CD8-positive, alpha-beta memory T cell (primary cell): Measurements from ENCODE around the gene NARF. TPM values are rescaled to one million over a fixed set of nuclear protein-coding genes. Genes with fewer than 3 reads are reported as not detected.

Source experiments
- CTCF ChIA-PET: fragments of 350-600 bp; sonication (Branson Sonifier 250); formaldehyde crosslinking; loops from one replicate; lab custom pipeline; 2021; ENCODE audit warnings: antibody characterized with exemption; lab: Charles Lee
- POLR2A ChIA-PET: fragments of 350-600 bp; sonication (Branson Sonifier 250); formaldehyde crosslinking; loops from one replicate; lab custom pipeline; 2021; ENCODE audit warnings: antibody characterized with exemption; lab: Charles Lee
- DNase-seq, 5 donors: peaks; one replicate each; pipeline versions ENCODE4 v3.0.0 to v3.0.0-alpha.2; 2020 to 2022; ENCODE audit warnings: mixed read lengths in 1 of 5
- H3K27ac ChIP-seq: one replicate; pipeline ENCODE4 v1.7.0; 2013; ENCODE audit warnings: low read depth, mild to moderate bottlenecking, low read length, moderate library complexity
- H3K27me3 ChIP-seq: 2 replicates; pipeline ENCODE4 v1.7.0; 2013; ENCODE audit warnings: low read length, mild to moderate bottlenecking; ENCODE audit not compliant: insufficient read depth, poor library complexity, severe bottlenecking
- H3K36me3 ChIP-seq: 2 replicates; pipeline ENCODE4 v1.7.0; 2013; ENCODE audit warnings: mild to moderate bottlenecking, low read length, moderate library complexity; ENCODE audit not compliant: insufficient read depth
- H3K4me1 ChIP-seq: 2 replicates; pipeline ENCODE4 v1.7.0; 2013; ENCODE audit warnings: mild to moderate bottlenecking, low read length, moderate library complexity; ENCODE audit not compliant: insufficient read depth
- H3K4me3 ChIP-seq: 2 replicates; pipeline ENCODE4 v1.7.0; 2013; ENCODE audit warnings: mild to moderate bottlenecking, low read length
- H3K9me3 ChIP-seq: 2 replicates; pipeline ENCODE4 v1.7.0; 2013; ENCODE audit warnings: mild to moderate bottlenecking, low read length
- H3K27ac Mint-ChIP-seq, 8 donors: one replicate each; pipeline ENCODE4 v1.8.0; 2020 to 2021; ENCODE audit warnings: mixed read lengths in 8 of 8, mild to moderate bottlenecking in 6 of 8, inconsistent platforms in 3 of 8, moderate library complexity in 3 of 8
- H3K27me3 Mint-ChIP-seq, 2 donors: one replicate each; pipeline ENCODE4 v1.8.0; 2020 to 2021; ENCODE audit warnings: mixed read lengths in 2 of 2, mild to moderate bottlenecking in 1 of 2, moderate library complexity in 1 of 2
- H3K36me3 Mint-ChIP-seq, 3 donors: one replicate each; pipeline ENCODE4 v1.8.0; 2020 to 2021; ENCODE audit warnings: mixed read lengths in 3 of 3, inconsistent platforms in 1 of 3, mild to moderate bottlenecking in 1 of 3
- H3K4me1 Mint-ChIP-seq, 3 donors: one replicate each; pipeline ENCODE4 v1.8.0; 2020 to 2021; ENCODE audit warnings: mixed read lengths in 3 of 3, inconsistent platforms in 1 of 3, mild to moderate bottlenecking in 1 of 3
- H3K4me3 Mint-ChIP-seq, 7 donors: one replicate each; pipeline ENCODE4 v1.8.0; 2020 to 2021; ENCODE audit warnings: mixed read lengths in 7 of 7, mild to moderate bottlenecking in 6 of 7, moderate library complexity in 4 of 7, inconsistent platforms in 2 of 7
- H3K9me3 Mint-ChIP-seq, 5 donors: one replicate each; pipeline ENCODE4 v1.8.0; 2020 to 2022; ENCODE audit warnings: mixed read lengths in 5 of 5, mild to moderate bottlenecking in 3 of 5, moderate library complexity in 2 of 5, inconsistent platforms in 1 of 5
- polyA plus RNA-seq: library from polyadenylated mRNA; unstranded; fragments of 300-500 nt; fragmentation: Illumina TruSeq; gene quantifications from one replicate; pipeline ENCODE4 v1.2.3, GENCODE V29; 2021
- total RNA-seq, 2 experiments: library from RNA; stranded (reverse); gene quantifications; one replicate each; pipeline ENCODE4 v1.2.3, GENCODE V29; 2021

The NARF gene
- total and polyA plus RNA-seq, 3 experiments from 2014 or later: 62.2 to 95.3 (median 63.0) TPM

DNA sequence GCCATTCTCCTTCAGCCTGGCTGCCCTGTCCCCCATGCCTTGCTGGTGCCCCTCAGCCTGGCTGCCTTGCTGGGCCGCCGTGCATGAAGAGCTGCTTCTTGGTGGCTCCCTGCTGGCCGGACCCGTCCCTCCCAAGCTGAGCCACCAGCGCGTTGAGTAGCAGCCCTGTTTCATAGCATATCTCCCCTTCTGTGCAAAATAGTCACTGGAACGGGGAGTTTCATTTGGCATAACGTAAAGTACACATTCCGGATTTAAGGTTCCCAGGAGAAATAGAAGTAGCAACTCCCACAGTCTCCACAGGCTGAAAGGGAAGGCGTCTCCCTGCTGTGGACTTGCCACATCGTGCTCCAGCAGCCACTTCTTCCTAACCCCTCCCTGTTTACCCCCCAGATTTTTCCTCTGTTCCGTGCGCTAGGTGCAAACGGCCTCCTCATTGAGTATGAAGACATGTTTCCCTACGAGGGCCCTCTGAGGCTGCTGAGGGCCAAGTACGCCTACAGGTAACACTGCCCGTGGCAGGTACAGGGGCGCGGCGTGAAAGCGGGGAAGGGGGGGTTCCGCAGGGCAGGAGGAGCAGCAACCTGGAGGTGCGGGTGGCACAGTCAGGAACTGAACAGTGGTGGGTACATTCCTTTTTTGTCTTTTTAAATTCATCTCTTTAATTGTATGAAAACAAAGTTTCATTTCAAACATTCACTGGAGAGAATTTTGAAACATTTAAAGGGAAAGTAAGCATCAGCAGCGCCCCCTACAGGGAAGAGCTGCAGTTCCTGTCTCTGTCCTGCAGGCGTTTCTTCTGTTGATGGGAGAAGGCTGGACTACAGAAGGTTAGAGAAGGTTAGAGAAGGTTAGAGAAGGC, 34.3 kb upstream of the NARF start:
- no peak overlapping the region for H3K4me3 ChIP-seq
- peak overlapping the region in 2 of 8 donors; percentile 5 to 62 for H3K27ac Mint-ChIP-seq
- H3K27me3 ChIP-seq: no peaks in the 10 kb centered on the region
- no peaks in the 10 kb centered on the region for H3K9me3 ChIP-seq
- H3K9me3 Mint-ChIP-seq: no peaks in the 10 kb centered on the region
- ChIA-PET POLR2A (no interaction called here), CTCF (interaction anchor here (1.4 kb wide), 1 partner anchor 127 kb away, joined by 3 read pairs; no protein-coding TSS in a partner anchor)
- H3K27ac ChIP-seq: no peak overlapping the region
- peaks cover 4 to 26% (median 12%) of the 10 kb centered on the region in 3 donors for H3K36me3 Mint-ChIP-seq
- H3K4me1 ChIP-seq: peaks cover 15% of the 10 kb centered on the region
- H3K4me1 Mint-ChIP-seq: peaks cover 18 to 21% (median 21%) of the 10 kb centered on the region in 3 donors
- H3K36me3 ChIP-seq: peaks cover 12% of the 10 kb centered on the region
- DNase-seq: peak; percentile 30 to 64 (median 37)
- peak overlapping the region in 1 of 7 donors; percentile 56 for H3K4me3 Mint-ChIP-seq
- no peaks in the 10 kb centered on the region for H3K27me3 Mint-ChIP-seq

DNA sequence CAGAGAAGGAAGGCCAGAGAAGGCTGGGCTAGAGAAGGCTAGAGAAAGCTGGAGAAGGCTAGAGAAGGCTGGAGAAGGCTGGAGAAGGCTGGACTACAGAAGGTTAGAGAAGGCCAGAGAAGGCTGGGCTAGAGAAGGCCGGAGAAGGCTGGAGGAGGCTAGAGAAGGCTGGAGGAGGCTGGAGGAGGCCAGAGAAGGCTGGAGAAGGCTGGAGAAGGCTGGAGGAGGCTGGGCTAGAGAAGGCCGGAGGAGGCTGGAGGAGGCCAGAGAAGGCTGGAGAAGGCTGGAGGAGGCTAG, 33.7 kb upstream of the NARF start:
- Mint-ChIP-seq H3K4me3 (no peak overlapping the region), H3K36me3 (peaks cover 7 to 27% (median 12%) of the 10 kb centered on the region in 3 donors), H3K4me1 (peaks cover 17 to 21% (median 21%) of the 10 kb centered on the region in 3 donors), H3K27ac (peak overlapping the region in 2 of 8 donors; percentile 5 to 62), H3K27me3 (no peaks in the 10 kb centered on the region), H3K9me3 (no peaks in the 10 kb centered on the region)
- no peak overlapping the region for H3K4me3 ChIP-seq
- H3K9me3 ChIP-seq: no peaks in the 10 kb centered on the region
- peaks cover 12% of the 10 kb centered on the region for H3K36me3 ChIP-seq
- no peak for DNase-seq
- POLR2A ChIA-PET: no interaction called here
- H3K4me1 ChIP-seq: peaks cover 10% of the 10 kb centered on the region
- no peak overlapping the region for H3K27ac ChIP-seq
- CTCF ChIA-PET: no interaction called here
- no peaks in the 10 kb centered on the region for H3K27me3 ChIP-seq

DNA sequence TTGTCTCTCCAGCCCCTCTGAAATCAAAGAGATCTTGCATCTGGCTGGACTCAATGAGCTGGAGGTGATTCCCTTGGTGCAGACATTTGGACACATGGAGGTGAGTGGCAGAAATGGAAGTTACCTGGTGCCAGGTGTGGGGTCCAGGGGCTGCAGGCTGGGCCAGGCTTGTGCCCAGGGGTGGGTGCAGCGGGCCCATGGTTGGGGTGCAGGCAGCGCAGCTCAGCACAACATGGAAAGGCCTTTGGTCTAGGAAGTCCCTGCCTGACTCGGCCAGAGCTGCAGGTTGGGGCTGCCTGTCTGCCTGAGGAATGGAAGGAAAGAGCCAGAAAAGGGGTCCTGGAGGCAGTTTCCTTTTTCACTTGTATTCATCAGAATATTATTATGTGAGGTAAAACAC, 30.0 kb upstream of the NARF start:
- Mint-ChIP-seq H3K36me3 (peaks cover 4 to 20% (median 4%) of the 10 kb centered on the region in 3 donors), H3K9me3 (no peaks in the 10 kb centered on the region)

DNA sequence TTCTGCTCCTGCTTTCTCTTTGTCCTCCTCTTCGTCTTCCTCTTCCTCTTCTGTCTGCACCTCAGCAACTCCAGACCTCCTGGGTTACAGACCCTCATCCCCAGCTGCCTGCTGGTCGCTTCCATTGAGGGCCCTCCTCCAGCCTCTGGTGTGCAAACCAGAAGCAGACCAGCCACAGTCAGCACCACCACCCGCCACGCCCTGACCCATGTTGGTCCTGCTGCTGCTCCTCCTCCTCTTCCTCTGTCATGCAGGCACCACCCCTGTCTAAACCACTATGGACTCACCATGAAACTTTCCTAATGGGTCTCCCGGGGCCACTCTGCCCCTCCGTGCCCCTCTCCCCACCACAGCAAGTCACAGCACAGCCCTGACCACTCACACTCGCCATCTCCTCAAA, 28.7 kb upstream of the NARF start:
- H3K4me3 Mint-ChIP-seq: peak overlapping the region in 1 of 7 donors; percentile 15
- ChIA-PET CTCF (no interaction called here), POLR2A (no interaction called here)
- H3K9me3 ChIP-seq: no peaks in the 10 kb centered on the region
- no peak for DNase-seq
- no peaks in the 10 kb centered on the region for H3K27me3 ChIP-seq
- no peaks in the 10 kb centered on the region for H3K9me3 Mint-ChIP-seq
- peaks cover 4 to 23% (median 4%) of the 10 kb centered on the region in 3 donors for H3K36me3 Mint-ChIP-seq
- peaks cover 0 to 2% of the 10 kb centered on the region in 2 donors for H3K27me3 Mint-ChIP-seq
- H3K27ac Mint-ChIP-seq: peak overlapping the region in 5 of 8 donors; percentile 4 to 50 (median 30)
- H3K4me1 Mint-ChIP-seq: peaks cover 13 to 23% (median 20%) of the 10 kb centered on the region in 3 donors
- peaks cover 9% of the 10 kb centered on the region for H3K4me1 ChIP-seq
- no peaks in the 10 kb centered on the region for H3K36me3 ChIP-seq
- H3K27ac ChIP-seq: no peak overlapping the region
- no peak overlapping the region for H3K4me3 ChIP-seq

More for the DNA sequence above, 30.0 kb upstream of the NARF start:
- no peak overlapping the region for H3K4me3 Mint-ChIP-seq
- CTCF ChIA-PET: interaction anchor here (1.0 kb wide), 1 partner anchor 10 kb away, joined by 4 read pairs; no protein-coding TSS in a partner anchor
- H3K27me3 Mint-ChIP-seq: peaks cover 0 to 2% of the 10 kb centered on the region in 2 donors
- no peak overlapping the region for H3K27ac Mint-ChIP-seq
- Histone ChIP-seq H3K9me3 (no peaks in the 10 kb centered on the region), H3K27me3 (no peaks in the 10 kb centered on the region), H3K4me1 (peaks cover 4% of the 10 kb centered on the region), H3K36me3 (no peaks in the 10 kb centered on the region), H3K4me3 (no peak overlapping the region), H3K27ac (no peak overlapping the region)
- POLR2A ChIA-PET: no interaction called here
- H3K4me1 Mint-ChIP-seq: peaks cover 12 to 20% (median 16%) of the 10 kb centered on the region in 3 donors
- DNase-seq: no peak

DNA sequence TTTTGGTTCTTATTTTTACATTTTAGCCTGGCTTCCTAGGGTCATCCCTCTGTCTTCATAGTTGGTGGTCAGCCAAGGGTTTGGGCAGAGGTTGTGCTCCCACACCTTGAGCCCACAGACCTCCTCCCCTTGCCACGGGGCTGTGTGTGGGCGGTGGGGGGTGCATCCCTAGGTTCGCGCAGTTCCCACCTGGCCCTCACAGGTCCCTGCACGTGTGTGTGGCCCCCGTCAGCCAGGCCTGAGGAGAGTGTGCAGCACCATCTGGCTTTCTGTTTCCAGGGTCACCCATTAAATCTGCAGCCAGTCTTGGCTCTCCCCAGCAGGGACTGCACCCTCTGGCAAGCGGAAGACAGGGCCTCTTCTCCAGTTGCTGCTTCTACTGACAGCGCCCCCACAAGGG, 26.5 kb upstream of the NARF start:
- no peaks in the 10 kb centered on the region for H3K9me3 Mint-ChIP-seq
- peaks cover 0 to 2% of the 10 kb centered on the region in 2 donors for H3K27me3 Mint-ChIP-seq
- H3K4me1 Mint-ChIP-seq: peaks cover 13 to 26% (median 20%) of the 10 kb centered on the region in 3 donors
- DNase-seq: peak in 1 of 5 donors; percentile 36
- Histone ChIP-seq H3K9me3 (no peaks in the 10 kb centered on the region), H3K4me1 (peaks cover 9% of the 10 kb centered on the region), H3K4me3 (no peak overlapping the region), H3K36me3 (peaks cover 6% of the 10 kb centered on the region), H3K27ac (no peak overlapping the region), H3K27me3 (no peaks in the 10 kb centered on the region)
- ChIA-PET POLR2A (no interaction called here), CTCF (no interaction called here)
- no peak overlapping the region for H3K27ac Mint-ChIP-seq
- H3K36me3 Mint-ChIP-seq: peaks cover 0 to 26% (median 4%) of the 10 kb centered on the region in 3 donors
- H3K4me3 Mint-ChIP-seq: no peak overlapping the region

DNA sequence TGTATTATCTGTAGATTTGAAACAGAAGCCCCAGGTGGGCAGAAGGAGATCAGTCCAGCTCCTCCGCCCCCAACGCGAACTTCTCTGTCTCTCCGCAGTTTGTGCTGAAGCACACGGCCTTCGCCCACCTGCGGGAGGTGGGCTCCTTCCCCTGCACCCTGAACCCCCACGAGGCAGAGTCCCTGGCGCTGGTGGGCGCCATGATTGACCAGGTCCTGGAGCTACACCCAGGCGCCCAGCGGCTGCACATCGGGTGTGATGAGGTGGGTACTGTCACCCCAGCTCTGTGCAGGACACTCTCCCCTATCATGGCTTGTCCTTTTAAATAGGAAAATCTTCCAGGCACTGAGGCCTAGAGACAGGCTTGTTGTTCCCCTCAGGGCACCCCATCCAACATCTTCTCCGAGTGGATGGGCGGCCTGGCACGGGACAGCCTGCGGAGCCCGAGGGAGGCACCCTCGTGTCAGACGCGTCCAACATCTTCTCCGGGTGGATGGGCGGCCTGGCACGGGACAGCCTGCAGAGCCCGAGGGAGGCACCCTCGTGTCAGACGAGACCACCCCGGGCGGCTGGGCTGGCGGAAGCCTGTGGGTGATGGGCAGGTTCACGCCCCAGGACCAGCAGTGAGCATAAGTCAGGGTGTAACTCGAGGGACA, 24.9 kb upstream of the NARF start:
- Histone ChIP-seq H3K9me3 (no peaks in the 10 kb centered on the region), H3K4me3 (no peak overlapping the region), H3K36me3 (peaks cover 6% of the 10 kb centered on the region), H3K4me1 (peaks cover 9% of the 10 kb centered on the region), H3K27ac (no peak overlapping the region), H3K27me3 (no peaks in the 10 kb centered on the region)
- H3K9me3 Mint-ChIP-seq: no peaks in the 10 kb centered on the region
- peaks cover 11 to 23% (median 20%) of the 10 kb centered on the region in 3 donors for H3K4me1 Mint-ChIP-seq
- H3K27me3 Mint-ChIP-seq: peaks cover 0 to 2% of the 10 kb centered on the region in 2 donors
- CTCF ChIA-PET: no interaction called here
- H3K36me3 Mint-ChIP-seq: peaks cover 0 to 31% (median 4%) of the 10 kb centered on the region in 3 donors
- peak in 1 of 5 donors; percentile 40 for DNase-seq
- no peak overlapping the region for H3K4me3 Mint-ChIP-seq
- H3K27ac Mint-ChIP-seq: no peak overlapping the region
- POLR2A ChIA-PET: no interaction called here

DNA sequence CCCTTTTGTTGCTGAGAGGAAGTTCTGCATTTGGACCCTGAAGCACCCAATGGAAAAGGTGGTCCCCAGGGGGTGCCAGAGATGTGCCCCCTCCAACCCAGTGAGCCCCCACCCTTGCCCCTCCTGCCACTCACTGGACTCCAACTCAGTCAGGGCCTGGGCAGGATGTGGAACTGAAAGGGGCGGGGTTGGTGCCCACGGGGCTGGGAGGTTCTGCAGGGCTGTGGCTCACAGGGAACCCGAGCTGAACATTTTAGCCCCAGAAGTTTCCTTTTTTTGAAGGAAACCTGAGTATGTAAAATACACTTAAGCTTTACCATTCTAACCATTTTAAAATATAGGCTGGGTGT, 24.4 kb upstream of the NARF start:
- H3K4me3 Mint-ChIP-seq: no peak overlapping the region
- no peak overlapping the region for H3K27ac ChIP-seq
- no peaks in the 10 kb centered on the region for H3K9me3 ChIP-seq
- no peaks in the 10 kb centered on the region for H3K9me3 Mint-ChIP-seq
- no peaks in the 10 kb centered on the region for H3K27me3 ChIP-seq
- H3K4me1 Mint-ChIP-seq: peaks cover 11 to 22% (median 20%) of the 10 kb centered on the region in 3 donors
- H3K27ac Mint-ChIP-seq: peak overlapping the region in 3 of 8 donors; percentile 32 to 38 (median 36)
- peaks cover 9% of the 10 kb centered on the region for H3K4me1 ChIP-seq
- H3K36me3 ChIP-seq: peaks cover 6% of the 10 kb centered on the region
- no peak overlapping the region for H3K4me3 ChIP-seq
- DNase-seq: peak in 2 of 5 donors; percentile 19 to 57
- peaks cover 0 to 2% of the 10 kb centered on the region in 2 donors for H3K27me3 Mint-ChIP-seq
- ChIA-PET CTCF (no interaction called here), POLR2A (no interaction called here)
- peaks cover 0 to 31% (median 4%) of the 10 kb centered on the region in 3 donors for H3K36me3 Mint-ChIP-seq

DNA sequence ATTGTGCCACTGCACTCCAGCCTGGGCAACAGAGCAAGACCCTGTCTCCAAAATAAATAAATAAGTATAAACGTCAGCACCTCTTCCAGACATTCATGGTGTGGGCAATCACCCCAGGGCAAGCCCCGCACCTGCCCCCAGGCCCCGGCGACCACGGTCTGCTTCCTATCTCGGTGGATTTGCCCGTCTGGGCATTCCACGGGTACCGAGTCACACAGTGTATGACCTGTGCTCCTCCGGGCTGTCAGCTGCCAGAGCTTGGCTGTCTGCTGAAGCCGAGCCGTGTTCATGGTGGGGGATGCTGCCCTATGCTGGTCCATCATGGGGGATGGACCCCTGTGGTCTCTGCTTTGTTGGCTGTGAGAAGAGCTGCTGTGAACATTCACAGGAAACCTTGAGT, 23.4 kb upstream of the NARF start:
- H3K27me3 ChIP-seq: no peaks in the 10 kb centered on the region
- H3K36me3 Mint-ChIP-seq: peaks cover 0 to 24% (median 0%) of the 10 kb centered on the region in 3 donors
- POLR2A ChIA-PET: no interaction called here
- CTCF ChIA-PET: interaction anchor here (1.1 kb wide), 1 partner anchor 82 kb away, joined by 3 read pairs; no protein-coding TSS in a partner anchor
- no peak overlapping the region for H3K4me3 ChIP-seq
- H3K4me1 Mint-ChIP-seq: peaks cover 3 to 13% (median 11%) of the 10 kb centered on the region in 3 donors
- peak overlapping the region in 2 of 8 donors; percentile 32 to 79 for H3K27ac Mint-ChIP-seq
- DNase-seq: peak in 1 of 5 donors; percentile 26
- H3K27me3 Mint-ChIP-seq: peaks cover 0 to 2% of the 10 kb centered on the region in 2 donors
- peaks cover 9% of the 10 kb centered on the region for H3K4me1 ChIP-seq
- peaks cover 6% of the 10 kb centered on the region for H3K36me3 ChIP-seq
- H3K4me3 Mint-ChIP-seq: no peak overlapping the region
- H3K9me3 ChIP-seq: no peaks in the 10 kb centered on the region
- no peaks in the 10 kb centered on the region for H3K9me3 Mint-ChIP-seq
- H3K27ac ChIP-seq: no peak overlapping the region
